ENCODE data around the gene GBGT1. TPM values are rescaled to one million over a fixed set of nuclear protein-coding genes. Genes with fewer than 3 reads are reported as not detected.
"Not testable (repeated sequence)": the region's sequence is repeated elsewhere in the genome, so short reads cannot be mapped to it uniquely, and the experiment has no call there.

The GBGT1 gene
- total and polyA plus RNA-seq, 2 donors (not counting 3 experiments of a cell fraction or from before 2014, with no cell fraction given) = 35.6 to 56.3 TPM

GRCh38 chr9:133205996-133206931, 42.5 kb upstream of the GBGT1 start:
- dilution Hi-C loops (cut with MboI; ENCODE audit: extremely low pct_ligation_motif_present, low sequenced_read_pairs) = no loop called here
- Histone ChIP-seq H3K36me3 (ENCODE audit: control insufficient read depth in 2 of 2, extremely low read depth in 1 of 2, insufficient read depth in 2 of 2, low read length in 2 of 2) (no peaks in the 10 kb centered on the region), H3K9me1 (replicated peaks; ENCODE audit: control insufficient read depth, extremely low read depth, insufficient read depth, low read length) (no peaks in the 10 kb centered on the region), H2AFZ (ENCODE audit: low read depth, low read length) (no peak overlapping the region), H3K9ac (replicated peaks; ENCODE audit: extremely low read depth, insufficient read depth, low read length) (no peak overlapping the region), H3K27ac (ENCODE audit: insufficient read depth, low read depth, low read length) (no peak overlapping the region), H3K27me3 (ENCODE audit: control insufficient read depth in 2 of 2, insufficient read depth in 2 of 2, low read length in 2 of 2) (peaks cover 0 to 1% of the 10 kb centered on the region in 2 experiments), H3K4me3 (replicated peaks in 1 of 3; ENCODE audit: insufficient read depth in 1 of 3, low read depth in 1 of 3, low read length in 3 of 3) (no peak overlapping the region), H3K79me2 (ENCODE audit: control insufficient read depth, insufficient read depth, low read length) (no peaks in the 10 kb centered on the region), H3K4me2 (ENCODE audit: insufficient read depth, low read length) (no peak overlapping the region), H4K20me1 (replicated peaks; ENCODE audit: control insufficient read depth, extremely low read depth, insufficient read depth, low read length) (no peaks in the 10 kb centered on the region), H3K4me1 (ENCODE audit: control insufficient read depth, extremely low read depth, insufficient read depth, low read length) (no peaks in the 10 kb centered on the region), H3K9me3 (replicated peaks; ENCODE audit: control insufficient read depth, insufficient read depth, low read length) (no peaks in the 10 kb centered on the region)
- BruUV-seq (replicated peaks) = no TSS peak
- TF ChIP-seq MYC (IDR thresholded peaks at IDR 0.05; ENCODE audit: low read depth, low read length) = no peak
- TF ChIP-seq CTCF (IDR thresholded peaks at IDR 0.05; ENCODE audit: extremely low read depth in 1 of 2, insufficient read depth in 1 of 2, low read depth in 1 of 2, low read length in 2 of 2) = no peak
- no peak for TF ChIP-seq FOS (IDR thresholded peaks at IDR 0.05; ENCODE audit: borderline replicate concordance, insufficient read depth, low read length)
- TF ChIP-seq POLR2A (IDR thresholded peaks at IDR 0.05; ENCODE audit: low read depth, low read length) = no peak
- no peak for TF ChIP-seq POLR2AphosphoS5 (IDR thresholded peaks at IDR 0.05; ENCODE audit: insufficient read depth, low read depth, low read length)
- no peak for TF ChIP-seq EZH2 (IDR thresholded peaks at IDR 0.05; ENCODE audit: borderline replicate concordance, low read depth, low read length, severe bottlenecking)
- TF ChIP-seq JUN (IDR thresholded peaks at IDR 0.05; ENCODE audit: borderline replicate concordance, insufficient read depth, insufficient read length, low read depth) = no peak
- no peak for TF ChIP-seq GATA2 (IDR thresholded peaks at IDR 0.05; ENCODE audit: insufficient read depth, insufficient read length, low read depth, low read length)
- TF ChIP-seq MAX (IDR thresholded peaks at IDR 0.05; ENCODE audit: insufficient read depth, insufficient read length) = no peak
- no peak for FAIRE-seq
- DNase-seq (ENCODE audit: low read depth, low spot score) = no peak
- intact Hi-C loops (cut with micrococcal nuclease) = no loop called here
- CTCF ChIA-PET = interaction anchor here (0.6 kb wide), 1 partner anchor 9 kb away, joined by 3 read pairs; no protein-coding TSS in a partner anchor
- POLR2A ChIA-PET = no interaction called here

- dilution Hi-C loops (cut with MboI; ENCODE audit: extremely low pct_ligation_motif_present, low sequenced_read_pairs); intact Hi-C loops (cut with micrococcal nuclease); FAIRE-seq; H3K9ac ChIP-seq (replicated peaks; ENCODE audit: extremely low read depth, insufficient read depth, low read length); POLR2A ChIA-PET; H3K27me3 ChIP-seq (ENCODE audit: control insufficient read depth in 2 of 2, insufficient read depth in 2 of 2, low read length in 2 of 2); H3K9me1 ChIP-seq (replicated peaks; ENCODE audit: control insufficient read depth, extremely low read depth, insufficient read depth, low read length); H3K27ac ChIP-seq (ENCODE audit: insufficient read depth, low read depth, low read length); H3K36me3 ChIP-seq (ENCODE audit: control insufficient read depth in 2 of 2, extremely low read depth in 1 of 2, insufficient read depth in 2 of 2, low read length in 2 of 2); DNase-seq (ENCODE audit: low read depth, low spot score); H3K4me1 ChIP-seq (ENCODE audit: control insufficient read depth, extremely low read depth, insufficient read depth, low read length); CTCF ChIA-PET; H3K9me3 ChIP-seq (replicated peaks; ENCODE audit: control insufficient read depth, insufficient read depth, low read length); H3K4me2 ChIP-seq (ENCODE audit: insufficient read depth, low read length); H3K79me2 ChIP-seq (ENCODE audit: control insufficient read depth, insufficient read depth, low read length); H2AFZ ChIP-seq (ENCODE audit: low read depth, low read length); H3K4me3 ChIP-seq (replicated peaks in 1 of 3; ENCODE audit: insufficient read depth in 1 of 3, low read depth in 1 of 3, low read length in 3 of 3); H4K20me1 ChIP-seq (replicated peaks; ENCODE audit: control insufficient read depth, extremely low read depth, insufficient read depth, low read length); BruUV-seq (replicated peaks): not testable (repeated sequence)
These were observed 41.8 kb upstream of the GBGT1 start for GRCh38 chr9:133205481-133205887.

All from endothelial cell of umbilical vein (primary cell).